ENCODE results near the gene CLEC12A.
"Not testable (repeated sequence)": the region's sequence is repeated elsewhere in the genome, so short reads cannot be mapped to it uniquely, and the experiment has no call there.

The CLEC12A gene

GRCh38 chr12:9971181-9971580 lies at the start of gene CLEC12A:
CLEC12A (plus strand) TSS chr12:9971409; CDS start chr12:9971597, 188 bp downstream.
- no peak for DNase-seq

- no peak for DNase-seq
Observed at GRCh38 chr12:9922429-9922828, 48.8 kb upstream of the CLEC12A start.

- DNase-seq, result peak in 1 of 14 donors; percentile 5
Observed at GRCh38 chr12:9925705-9926393, 45.4 kb upstream of the CLEC12A start.

GRCh38 chr12:9926876-9927275 lies 44.3 kb upstream of the CLEC12A start:
- no peak for DNase-seq

GRCh38 chr12:9928607-9929006 lies 42.6 kb upstream of the CLEC12A start:
- DNase-seq, result no peak

- no peak for DNase-seq
Observed at GRCh38 chr12:9931245-9931644, 40.0 kb upstream of the CLEC12A start.

- DNase-seq, result no peak
Observed at GRCh38 chr12:9932270-9932669, 38.9 kb upstream of the CLEC12A start, which contains the start of gene CLEC2A. CLEC2A (minus strand) TSS chr12:9932370; CDS start chr12:9932329, 41 bp downstream.

- DNase-seq, result no peak
Observed at GRCh38 chr12:9933958-9934357, 37.3 kb upstream of the CLEC12A start.

- no peak for DNase-seq
Observed at GRCh38 chr12:9935026-9935425, 36.2 kb upstream of the CLEC12A start.

- DNase-seq, result no peak
Observed at GRCh38 chr12:9936591-9936990, 34.6 kb upstream of the CLEC12A start.

- no peak for DNase-seq
Observed at GRCh38 chr12:9940375-9940774, 30.8 kb upstream of the CLEC12A start.

GRCh38 chr12:9941838-9942237 lies 29.4 kb upstream of the CLEC12A start:
- peak in 1 of 14 donors; percentile 3 for DNase-seq

GRCh38 chr12:9943240-9943639 lies 28.0 kb upstream of the CLEC12A start:
- peak in 6 of 14 donors; percentile 2 to 50 (median 12) for DNase-seq

- DNase-seq, result no peak
Observed at GRCh38 chr12:9944391-9944790, 26.8 kb upstream of the CLEC12A start.

GRCh38 chr12:9947674-9948073 lies 23.5 kb upstream of the CLEC12A start:
- no peak for DNase-seq

GRCh38 chr12:9948606-9949296 lies 22.5 kb upstream of the CLEC12A start:
- no peak for DNase-seq

- DNase-seq, result no peak
Observed at GRCh38 chr12:9951026-9951675, 20.1 kb upstream of the CLEC12A start.

GRCh38 chr12:9952954-9953729 lies 18.1 kb upstream of the CLEC12A start:
- DNase-seq, result not testable (repeated sequence)

- DNase-seq, result no peak
Observed at GRCh38 chr12:9957834-9958233, 13.4 kb upstream of the CLEC12A start.

- no peak for DNase-seq
Observed at GRCh38 chr12:9960590-9960989, 10.6 kb upstream of the CLEC12A start.

- no peak for DNase-seq
Observed at GRCh38 chr12:9961106-9961505, 10.1 kb upstream of the CLEC12A start.

GRCh38 chr12:9961901-9962300 lies 9.3 kb upstream of the CLEC12A start:
- DNase-seq, result no peak

GRCh38 chr12:9969673-9970072 lies 1.5 kb upstream of the CLEC12A start:
- no peak for DNase-seq
